NCI-H187 (cell line): ENCODE measurements around the gene PRKCA.
"Not testable (repeated sequence)": the region's sequence is repeated elsewhere in the genome, so short reads cannot be mapped to it uniquely, and the experiment has no call there.

Experiments
- DNase-seq, 2 experiments: peaks; one replicate each; lab custom pipeline; 2025; lab: John Stamatoyannopoulos, UW

The PRKCA gene

DNA sequence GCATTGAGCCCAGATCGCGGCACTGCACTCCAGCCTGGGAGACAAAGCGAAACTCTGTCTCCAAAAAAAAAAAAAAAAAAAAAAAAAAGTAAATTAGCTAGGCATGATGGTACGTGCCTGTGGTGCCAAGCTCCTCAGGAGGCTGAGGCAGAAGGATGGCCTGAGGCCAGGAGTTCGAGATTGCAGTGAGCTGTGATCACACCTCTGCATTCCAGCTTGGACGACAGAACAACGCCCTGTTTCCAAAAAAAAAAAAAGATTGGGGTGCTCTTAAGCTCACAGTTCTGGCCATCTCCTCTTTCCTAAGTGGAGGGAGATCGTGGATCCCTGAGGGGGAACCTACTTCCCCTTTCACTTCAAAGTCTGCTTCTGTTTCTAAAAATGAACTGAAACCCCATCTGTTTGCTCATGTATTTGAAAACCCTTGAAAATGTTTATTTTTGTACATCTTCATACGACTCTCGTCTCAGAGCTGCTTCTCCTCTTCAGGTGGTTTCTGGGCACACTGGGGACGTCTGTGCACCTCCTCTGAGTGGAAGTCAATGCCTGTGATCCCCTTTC is 138.8 kb downstream of the PRKCA start:
- no peak for DNase-seq

DNA sequence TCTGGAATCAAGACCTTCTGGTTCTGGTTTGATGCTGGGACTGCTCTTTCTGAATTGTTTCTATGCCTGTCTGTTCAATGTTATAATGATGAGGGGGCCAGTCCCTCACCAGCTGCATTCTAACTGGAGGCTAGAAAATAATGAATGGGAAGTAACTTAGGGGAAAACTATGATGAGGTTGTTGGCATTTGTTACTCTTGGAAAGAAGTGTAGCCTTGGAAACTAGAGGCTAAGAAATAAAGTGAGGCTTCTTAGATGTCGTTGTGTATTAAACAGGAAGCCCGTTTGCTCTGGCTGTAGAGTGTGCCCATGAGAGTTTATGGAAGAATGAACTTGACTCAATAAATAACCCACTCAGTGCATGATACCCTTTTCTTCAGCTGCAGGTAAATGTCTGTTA is 140.8 kb downstream of the PRKCA start:
- no peak for DNase-seq

DNA sequence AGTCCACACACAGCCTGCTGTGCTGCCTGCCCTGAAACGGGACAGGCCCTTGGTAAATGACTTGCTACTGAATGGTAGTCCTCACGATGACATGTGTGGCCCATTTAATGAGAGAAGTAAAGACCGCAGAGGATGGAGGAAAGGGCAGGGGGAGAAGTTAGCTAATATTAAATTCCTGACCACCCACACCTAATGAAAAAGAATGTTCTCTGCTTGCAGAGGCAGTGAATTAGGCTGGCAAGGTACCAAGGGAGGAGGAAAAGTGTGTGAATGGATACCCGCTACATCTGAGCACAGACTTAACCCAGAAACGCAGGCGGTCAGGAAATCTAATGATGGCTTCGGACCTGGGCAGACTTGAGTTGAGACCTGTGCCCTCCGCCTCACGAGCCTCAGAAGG is 141.2 kb downstream of the PRKCA start:
- no peak for DNase-seq

DNA sequence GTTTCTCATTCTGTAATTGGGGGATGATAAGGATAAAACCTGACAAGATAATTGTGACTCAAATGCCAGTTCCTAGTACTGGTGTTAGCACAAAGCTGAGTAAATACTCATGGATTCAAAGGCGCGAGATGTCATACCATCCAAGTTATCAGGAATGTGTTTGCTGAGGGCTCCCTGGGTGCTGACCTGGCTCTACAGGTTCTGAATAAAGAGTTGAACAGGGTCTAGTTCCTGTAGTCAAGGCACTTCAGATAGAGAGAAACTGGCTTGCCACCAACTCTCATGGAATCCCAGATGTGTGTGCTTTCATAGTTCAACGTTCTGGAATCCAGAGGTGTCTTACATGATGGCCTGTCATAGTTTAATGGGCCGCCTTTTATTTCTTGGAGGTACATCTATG is 141.6 kb downstream of the PRKCA start:
- DNase-seq, result no peak

DNA sequence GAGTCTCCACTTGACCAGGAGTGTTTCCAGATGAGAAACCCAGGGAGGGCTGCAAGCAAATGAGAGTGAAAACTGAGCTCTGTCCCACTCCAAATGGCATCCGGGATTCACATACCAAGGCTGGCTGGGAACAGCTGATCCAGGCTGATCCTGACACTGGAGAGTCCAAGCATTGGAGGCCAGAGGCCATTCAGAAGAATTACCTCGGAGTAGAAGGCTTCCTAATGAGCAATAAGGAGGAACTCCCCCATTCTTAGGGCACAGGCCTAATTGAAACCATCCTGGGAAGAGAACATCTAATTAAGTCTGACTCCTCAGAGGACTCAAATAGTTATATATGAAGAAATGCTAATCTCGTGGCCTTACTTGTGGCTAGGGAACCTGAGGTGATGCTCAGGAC is 142.8 kb downstream of the PRKCA start:
- DNase-seq, result peak; percentile 66 to 67

DNA sequence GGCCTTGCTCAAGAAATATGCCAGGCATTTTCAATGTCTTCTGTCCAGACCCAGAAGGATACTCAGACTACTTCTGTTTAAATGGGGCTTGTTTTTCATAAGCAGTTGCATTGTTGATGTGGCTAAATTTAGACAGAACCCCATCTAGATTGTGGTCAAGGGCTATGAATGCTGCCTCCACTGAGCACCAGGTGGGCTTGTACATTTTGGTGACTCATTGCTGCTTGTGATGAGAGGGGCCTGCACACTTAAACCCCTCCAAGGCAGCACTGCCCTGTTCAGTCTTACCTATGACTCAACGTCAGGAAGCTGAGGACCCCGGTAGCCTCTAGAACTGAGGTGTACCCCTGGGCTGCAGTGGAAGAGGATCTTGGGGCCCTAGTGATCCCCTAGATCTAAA is 144.0 kb downstream of the PRKCA start:
- no peak for DNase-seq

DNA sequence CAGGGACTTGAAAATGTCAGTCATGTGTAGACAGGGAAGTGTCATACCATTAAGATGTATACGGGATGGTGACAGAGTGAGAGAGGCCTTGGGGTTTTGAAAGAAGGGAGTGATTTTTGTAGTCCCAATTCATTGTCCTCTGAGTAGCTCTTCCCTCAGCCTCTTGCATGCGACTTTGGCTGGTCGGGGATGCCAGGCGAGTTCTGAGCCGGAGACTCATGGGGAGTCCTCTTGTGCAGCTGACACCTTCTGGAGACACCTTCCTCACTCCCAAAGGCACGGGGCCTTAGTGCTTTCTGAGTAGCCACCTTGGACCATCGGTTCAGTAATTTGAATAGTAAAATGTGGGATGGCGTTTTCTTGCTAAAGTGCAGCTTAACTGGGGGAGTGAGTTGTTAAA is 144.7 kb downstream of the PRKCA start:
- DNase-seq, result no peak

DNA sequence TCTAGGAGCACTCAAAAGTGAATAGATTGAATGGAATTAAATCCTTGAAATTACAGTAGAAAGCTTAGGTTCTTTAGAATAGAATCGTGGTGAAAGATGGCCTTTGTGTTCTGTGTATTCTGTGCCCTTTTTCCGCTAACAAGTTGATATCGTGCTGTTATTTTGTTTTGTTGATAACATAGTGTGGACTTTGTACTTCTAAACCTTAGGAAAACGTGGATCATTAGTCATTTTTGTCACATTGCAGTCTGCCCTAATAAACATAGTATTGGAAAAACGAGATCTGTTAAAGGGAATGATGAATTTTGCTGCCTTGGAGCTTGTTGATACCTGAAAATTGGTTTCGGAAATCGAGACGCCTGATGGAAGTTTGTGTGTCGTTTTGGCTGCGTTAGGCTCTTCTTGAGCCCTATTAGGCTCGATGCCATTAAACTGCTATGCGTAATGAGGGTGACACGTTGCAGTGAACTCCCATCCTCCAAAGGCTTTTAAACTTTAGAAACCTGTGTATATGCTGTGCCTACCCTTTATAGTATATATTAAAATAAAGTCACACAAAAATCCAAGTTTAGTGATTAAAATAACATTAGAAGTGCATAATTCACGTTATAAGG is 145.7 kb downstream of the PRKCA start:
- no peak for DNase-seq

DNA sequence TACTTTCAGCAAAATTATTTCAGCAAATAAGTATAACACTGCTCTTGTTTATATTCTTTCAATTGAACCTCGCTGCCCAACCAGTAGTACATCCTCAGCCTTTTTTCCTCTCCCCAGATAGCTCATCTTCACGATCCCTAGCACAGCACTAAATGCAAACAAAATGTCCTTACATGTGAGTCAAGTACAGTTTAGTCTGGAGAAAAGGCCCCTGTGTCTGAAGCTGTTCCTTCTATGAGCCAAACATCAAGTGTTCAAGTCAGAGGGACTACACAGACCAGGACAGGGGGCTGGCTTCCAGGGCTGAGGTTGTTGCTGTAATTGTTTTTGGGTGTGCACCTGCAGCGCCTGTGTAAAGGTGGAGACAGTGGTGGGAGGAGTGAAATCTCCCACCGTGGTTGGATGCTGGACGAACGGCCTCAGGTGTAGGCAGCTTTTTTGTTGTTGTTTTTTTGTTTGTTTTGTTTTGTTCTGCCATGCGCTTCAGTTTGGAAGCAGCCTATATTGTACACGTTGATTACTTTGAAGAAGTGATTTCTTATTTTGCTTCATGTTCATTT is 147.1 kb downstream of the PRKCA start:
- DNase-seq, result no peak

DNA sequence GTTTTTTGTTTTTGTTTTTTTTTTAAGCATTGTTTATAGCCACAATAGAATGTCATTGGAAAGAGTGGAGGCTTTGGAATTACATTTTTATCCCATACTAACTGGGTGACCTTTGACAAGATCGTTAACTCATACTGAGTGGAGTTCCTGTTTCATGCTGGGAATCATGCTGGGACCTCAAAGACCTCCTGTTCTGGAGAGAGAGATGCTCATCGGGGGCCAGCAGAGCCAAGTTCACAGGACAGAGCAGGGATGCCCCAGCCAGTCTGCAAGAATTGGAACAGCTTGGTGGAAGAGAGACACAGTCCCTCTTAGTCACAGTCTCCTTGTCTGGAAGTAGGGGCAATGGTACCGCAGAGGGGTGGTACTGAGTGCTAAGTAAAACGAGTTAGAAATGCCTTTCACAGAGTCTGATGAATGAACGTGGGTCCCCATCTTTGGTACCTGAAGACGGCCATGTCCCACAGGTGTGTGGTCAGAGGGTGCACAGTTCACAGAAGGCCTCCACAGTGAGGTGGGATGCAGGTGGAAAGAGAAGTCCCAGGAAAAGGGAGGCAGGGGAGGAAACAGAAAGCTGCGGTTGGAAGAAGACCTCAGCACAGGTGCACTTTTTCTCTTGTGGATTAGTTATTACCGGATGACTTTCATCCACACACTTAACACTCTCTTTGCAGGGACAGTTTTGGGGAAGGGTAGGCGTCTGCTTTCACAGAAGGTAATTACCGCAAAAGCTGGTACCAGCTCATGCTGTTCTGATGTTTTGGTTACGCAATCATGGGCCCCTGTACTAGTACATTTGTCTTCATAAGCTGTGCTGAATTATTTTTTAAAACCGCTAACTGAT is 147.8 kb downstream of the PRKCA start:
- no peak for DNase-seq

DNA sequence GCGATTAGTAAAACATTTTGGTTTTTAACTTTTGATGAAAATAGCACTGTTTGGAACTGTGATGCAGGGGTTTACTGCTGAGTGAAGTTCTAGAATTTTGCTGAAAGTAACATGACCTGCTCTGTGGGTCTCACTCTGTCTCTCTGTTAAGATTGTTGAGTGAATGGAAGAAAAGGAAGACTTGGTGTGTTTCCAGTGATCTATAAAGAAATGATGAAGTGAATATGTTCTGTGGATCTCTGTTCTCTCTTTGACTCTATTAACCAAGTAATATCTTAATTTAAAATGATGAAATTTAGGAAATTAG is 148.4 kb downstream of the PRKCA start:
- no peak for DNase-seq

DNA sequence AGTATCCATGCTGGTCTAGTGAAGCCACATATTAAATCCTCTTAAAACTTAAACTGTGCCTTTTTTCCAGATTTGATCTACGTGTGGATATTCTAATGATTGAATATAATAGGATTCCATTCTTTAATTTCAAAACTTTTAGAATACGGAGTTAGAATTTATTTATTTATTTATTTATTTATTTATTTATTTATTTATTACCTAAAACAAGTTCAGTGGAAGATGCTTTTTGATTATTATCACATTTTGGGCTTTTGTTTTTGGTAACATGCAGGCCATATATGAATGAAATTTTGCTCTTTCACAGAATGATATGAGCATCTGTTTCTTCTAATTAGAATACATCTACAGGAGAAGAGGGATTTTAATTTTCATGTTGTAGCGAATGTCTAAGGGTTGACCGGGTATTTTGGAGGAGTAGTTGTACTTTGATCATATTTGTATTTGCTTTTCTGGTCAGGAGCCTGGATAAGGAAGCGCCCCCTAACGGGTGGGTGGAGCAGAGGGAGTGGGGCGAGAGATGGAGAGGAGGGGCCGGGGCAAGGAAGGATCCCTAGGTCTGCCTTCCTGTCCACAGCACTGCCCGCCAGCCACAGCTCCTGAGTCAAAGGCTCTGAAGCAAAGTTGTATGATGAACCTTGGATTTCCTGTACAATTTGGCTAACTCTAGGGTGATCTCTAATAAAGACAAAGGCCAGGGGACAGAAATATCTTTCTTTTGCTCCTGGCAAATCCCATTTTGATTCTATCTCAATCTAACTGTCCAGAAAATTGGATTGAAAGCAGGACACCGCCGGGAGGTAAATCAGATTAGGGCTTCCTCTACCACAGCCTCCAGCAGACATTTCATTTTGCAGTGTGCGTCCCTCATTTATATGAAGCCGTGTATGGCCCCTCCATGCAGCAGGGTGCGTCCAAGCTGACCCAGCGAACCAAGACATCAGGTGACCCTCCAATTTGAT is 149.1 kb downstream of the PRKCA start:
- no peak for DNase-seq

DNA sequence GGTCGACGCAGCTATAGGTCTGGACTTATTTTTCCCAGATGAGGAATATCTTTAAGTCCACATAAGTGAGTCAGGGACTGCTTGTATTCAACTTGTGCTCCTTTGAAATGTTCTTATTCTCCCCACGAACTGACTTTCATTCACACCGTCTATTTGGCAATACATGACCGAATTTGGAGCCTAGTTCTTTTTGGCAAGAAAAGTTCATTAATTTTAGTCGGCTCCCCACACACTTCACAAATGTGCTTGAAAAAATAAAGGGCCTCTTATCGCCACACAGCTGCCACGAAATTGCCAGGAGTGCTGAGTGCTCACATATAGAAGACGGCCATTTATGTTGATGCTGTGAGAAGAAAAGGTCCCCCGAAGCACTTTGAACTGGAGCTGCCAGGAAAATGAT is 152.6 kb downstream of the PRKCA start:
- peak in 1 of 2 experiments; percentile 7 for DNase-seq

DNA sequence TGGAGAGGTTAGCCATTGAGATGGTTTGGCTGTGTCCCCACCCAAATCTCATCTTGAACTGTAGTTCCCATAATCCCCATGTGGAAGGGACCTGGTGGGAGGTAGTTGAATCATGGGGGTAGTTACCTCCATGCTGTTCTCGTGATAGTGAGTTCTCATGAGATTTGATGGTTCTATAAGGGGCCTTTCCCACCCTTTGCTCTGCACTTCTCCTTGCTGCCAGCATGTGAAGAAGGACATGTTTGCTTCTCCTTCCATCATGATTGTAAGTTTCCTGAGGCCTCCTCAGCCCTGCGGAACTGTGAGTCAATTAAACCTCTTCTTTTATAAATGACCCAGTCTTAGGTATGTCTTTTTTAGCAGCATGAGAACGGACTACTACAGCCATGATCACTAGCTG is 155.1 kb downstream of the PRKCA start:
- not testable (repeated sequence) for DNase-seq

DNA sequence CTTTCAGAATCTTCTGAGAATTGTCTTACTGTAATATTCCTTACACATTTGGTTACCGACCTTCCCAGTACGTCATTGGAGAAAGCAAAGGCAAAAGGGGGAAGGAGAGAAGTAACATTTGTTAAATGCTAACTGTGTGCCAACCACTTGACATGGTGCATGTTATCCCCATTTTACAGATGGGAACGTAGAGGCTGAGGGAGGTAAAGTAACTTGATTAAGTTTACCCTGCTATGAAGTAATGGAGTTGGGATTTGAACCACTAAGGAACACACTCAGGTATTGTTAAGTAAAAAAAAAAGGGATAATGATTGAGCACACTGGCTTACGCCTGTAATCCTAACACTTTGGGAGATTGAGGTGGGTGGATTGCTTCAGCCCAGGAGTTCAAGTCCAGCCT is 156.4 kb downstream of the PRKCA start:
- no peak for DNase-seq

DNA sequence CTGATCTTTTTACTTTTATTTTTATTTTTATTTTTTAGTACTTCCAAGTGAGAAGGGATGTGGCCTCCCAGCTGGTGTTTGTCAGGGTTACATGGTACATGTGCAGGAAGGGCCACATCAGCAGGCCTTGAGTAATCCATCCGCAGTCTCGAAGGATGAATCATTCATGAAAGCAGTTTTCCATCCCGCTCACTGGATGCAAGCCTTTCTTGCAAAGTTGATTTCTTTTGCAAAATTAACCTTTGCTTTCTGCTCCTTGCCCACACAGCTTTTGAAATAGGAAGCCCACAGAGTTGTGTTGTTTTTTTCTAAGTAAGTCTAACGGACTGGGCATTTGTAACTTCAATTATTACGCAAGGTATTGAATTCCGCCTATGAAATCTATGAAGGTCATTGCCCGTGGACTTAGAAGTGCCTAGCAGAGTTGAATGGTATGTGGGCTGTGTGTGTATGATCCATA is 157.4 kb downstream of the PRKCA start:
- DNase-seq, result no peak

DNA sequence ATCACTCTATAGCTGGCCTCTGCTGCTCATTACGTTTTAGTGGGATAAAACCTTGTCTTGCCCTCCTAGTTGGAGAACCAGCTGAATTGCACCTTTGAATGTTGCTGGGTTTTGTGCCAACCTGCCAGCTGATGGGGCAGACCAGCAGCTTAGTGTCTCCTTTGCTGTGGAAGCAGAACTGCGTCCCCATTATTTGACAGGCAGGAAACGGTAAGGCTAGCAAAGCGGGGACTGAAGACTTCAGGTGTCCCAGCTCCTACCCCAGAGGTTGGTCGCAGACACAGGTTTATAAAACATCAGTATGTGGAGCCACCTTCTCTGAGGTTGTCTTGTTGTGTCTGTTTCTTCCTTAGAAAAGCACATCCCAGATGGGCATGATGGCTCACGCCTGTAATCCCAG is 158.1 kb downstream of the PRKCA start:
- no peak for DNase-seq

DNA sequence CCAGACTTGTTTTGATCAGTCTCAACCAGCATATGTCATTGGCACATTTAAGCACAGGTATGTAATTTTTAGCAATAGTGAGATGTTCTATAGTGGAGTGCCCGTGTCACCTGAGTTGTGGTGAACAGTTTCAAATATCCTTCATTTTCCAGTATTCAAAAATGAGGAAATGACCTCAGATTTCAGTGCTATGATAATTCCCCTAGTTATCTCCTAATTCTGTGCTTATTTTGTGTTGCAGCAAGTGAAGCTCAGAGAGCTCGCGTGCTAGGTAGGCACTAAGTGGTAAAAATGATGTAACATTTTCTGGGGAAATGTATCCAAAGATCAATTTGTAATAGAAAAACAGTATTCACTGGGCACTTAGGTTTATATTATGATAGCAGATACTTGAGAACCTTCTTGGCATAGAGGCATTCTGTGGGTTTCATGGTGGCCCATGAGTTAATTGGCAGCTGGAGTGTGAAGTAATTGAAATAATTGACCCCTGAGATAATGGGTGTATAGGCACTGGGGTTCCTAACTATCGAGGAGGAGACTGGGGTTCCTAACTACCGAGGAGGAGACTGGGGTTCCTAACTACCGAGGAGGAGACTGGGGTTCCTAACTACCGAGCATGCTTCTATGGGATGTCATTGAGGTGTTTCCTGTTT is 159.1 kb downstream of the PRKCA start:
- no peak for DNase-seq

DNA sequence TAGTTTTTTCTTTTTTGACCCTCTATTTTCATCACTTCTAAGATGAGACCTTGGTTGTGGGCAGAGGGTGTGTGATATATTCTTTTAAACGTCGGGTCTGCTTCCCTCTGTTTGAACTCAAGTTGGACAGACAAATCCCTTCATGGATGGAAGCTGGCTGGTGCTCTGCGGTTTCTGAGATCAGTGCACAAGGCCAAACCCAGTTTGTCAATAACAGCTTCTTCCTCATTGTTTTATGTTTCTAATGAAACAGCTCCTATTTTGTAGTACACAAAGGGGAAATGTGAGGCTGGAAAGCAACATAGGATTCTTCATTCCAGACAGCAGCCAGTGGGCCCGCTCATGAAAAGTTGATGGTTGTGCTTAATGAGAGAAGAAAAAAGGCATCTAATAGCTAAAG is 159.6 kb downstream of the PRKCA start:
- no peak for DNase-seq

DNA sequence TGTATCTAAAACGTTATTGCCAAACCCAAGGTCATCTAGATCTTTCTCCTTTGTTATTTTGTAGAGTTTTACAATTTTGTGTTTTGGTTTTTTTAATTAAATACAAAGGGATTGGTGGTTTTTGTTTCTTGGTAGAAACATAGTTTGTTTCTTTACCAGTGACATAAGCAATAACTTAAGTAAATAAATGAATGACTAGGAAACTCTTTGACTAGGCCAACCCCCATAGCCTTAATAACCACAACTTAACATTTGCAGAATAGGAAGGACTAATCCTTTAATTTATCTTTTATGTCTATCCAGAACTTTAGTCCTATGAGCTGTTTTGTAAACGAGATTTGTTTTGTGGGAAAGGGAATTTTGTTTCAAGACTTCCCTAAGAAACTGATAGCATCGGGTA is 162.5 kb downstream of the PRKCA start:
- DNase-seq, result no peak

DNA sequence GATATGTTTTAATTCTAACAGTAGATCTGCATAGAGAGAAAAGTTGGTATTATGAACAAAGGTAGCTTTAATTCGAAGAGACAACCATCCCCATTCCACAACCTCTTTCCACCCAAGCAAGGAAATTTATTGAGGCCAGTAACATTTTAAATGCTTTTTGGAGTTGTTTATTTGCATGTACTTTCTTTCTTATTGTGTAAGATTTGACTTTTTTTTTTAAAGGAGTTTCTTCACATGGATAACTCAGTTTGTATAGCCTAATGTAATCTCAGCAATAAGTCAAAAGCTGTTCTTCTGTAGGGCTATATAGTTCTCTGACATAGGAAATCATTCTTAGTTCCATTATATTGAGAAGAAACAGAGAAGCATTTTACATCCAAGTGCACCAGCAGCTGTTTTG is 163.3 kb downstream of the PRKCA start:
- no peak for DNase-seq
